Calu3 (cell line): ENCODE results near the gene LGR4. TPM values are rescaled to one million over a fixed set of nuclear protein-coding genes. Genes with fewer than 3 reads are reported as not detected.

ENCODE experiments used
- BruUV-seq: library from RNA; stranded (reverse); fragments of 400-500 nt; replicated peaks from 2 replicates; lab custom pipeline; 2021; lab: Mats Ljungman, UMichigan
- CTCF ChIA-PET: fragments of 300-600 bp; sonication (Branson Sonifier 250); formaldehyde crosslinking; loops from one replicate; lab custom pipeline; 2022; ENCODE audit warnings: antibody characterized with exemption; lab: Charles Lee
- DNase-seq: peaks from one replicate; pipeline ENCODE4 v3.0.0; 2022
- H3K27ac Mint-ChIP-seq: one replicate; pipeline ENCODE4 v1.8.0; 2022; ENCODE audit warnings: mixed read lengths; ENCODE audit not compliant: unreplicated experiment
- H3K27me3 Mint-ChIP-seq: one replicate; pipeline ENCODE4 v1.8.0; 2022; ENCODE audit warnings: mixed read lengths; ENCODE audit not compliant: unreplicated experiment
- H3K36me3 Mint-ChIP-seq: one replicate; pipeline ENCODE4 v1.8.0; 2022; ENCODE audit warnings: mild to moderate bottlenecking, moderate library complexity, mixed read lengths; ENCODE audit not compliant: insufficient read depth, unreplicated experiment
- H3K4me1 Mint-ChIP-seq: one replicate; pipeline ENCODE4 v1.8.0; 2022; ENCODE audit warnings: mild to moderate bottlenecking, low read depth, mixed read lengths; ENCODE audit not compliant: unreplicated experiment
- H3K4me3 Mint-ChIP-seq: one replicate; pipeline ENCODE4 v1.8.0; 2022; ENCODE audit warnings: mild to moderate bottlenecking, low read depth, moderate library complexity, mixed read lengths; ENCODE audit not compliant: unreplicated experiment
- H3K9me3 Mint-ChIP-seq: one replicate; pipeline ENCODE4 v1.8.0; 2022; ENCODE audit warnings: low read depth, mixed read lengths; ENCODE audit not compliant: unreplicated experiment
- intact Hi-C: fragments of 100-400 bp; cut with micrococcal nuclease; formaldehyde crosslinking; loops from one replicate; pipeline ENCODE4 v1.10.0; 2022; ENCODE audit not compliant: unreplicated experiment
- total RNA-seq: library from RNA; stranded (reverse); gene quantifications from 2 replicates; pipeline ENCODE4 v1.2.3, GENCODE V29; 2022
- TF ChIP-seq, protein P1 (sequence below): fragments of 200-600 bp; IDR thresholded peaks from one replicate; pipeline ENCODE4 v1.8.0; 2022; ENCODE audit warnings: antibody characterized with exemption; ENCODE audit not compliant: unreplicated experiment

LGR4 gene
- total RNA-seq, 1 experiment from 2014 or later: 50.0 TPM

DNA sequence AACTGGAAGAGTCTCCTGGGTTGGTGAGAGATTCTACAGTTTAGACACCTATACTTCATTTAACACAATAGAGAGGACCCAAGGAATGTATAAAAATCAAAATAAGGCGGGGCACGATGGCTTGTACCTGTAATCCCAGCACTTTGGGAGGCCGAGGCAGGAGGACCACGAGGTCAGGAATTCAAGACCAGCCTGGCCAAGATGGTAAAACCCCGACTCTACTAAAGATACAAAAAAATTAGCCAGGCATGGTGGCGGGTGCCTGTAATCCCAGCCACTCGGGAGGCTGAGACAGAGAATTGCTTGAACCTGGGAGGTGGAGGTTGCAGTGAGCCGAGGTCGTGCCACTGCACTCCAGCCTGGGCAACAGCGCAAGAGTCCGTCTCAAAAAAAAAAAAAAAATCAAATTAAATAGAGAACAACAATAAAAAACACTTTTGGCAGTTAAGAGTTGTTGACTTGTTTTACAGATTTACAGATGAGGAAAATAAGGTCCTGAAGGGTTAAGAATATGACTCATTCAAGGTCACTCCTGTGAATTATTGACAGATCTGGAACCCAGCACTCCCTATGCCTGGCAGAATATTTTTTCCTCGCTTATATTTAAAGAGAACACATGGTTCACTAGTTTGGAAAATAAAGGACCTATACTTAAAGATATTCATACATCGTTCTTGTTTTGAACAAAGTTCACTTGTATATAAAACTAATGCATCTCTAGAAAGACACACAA is 5.2 kb downstream of the LGR4 start:
- H3K27ac Mint-ChIP-seq: peak overlapping the region; percentile 96
- H3K9me3 Mint-ChIP-seq: no peaks in the 10 kb centered on the region
- no peak for DNase-seq
- intact Hi-C loops: loop anchor here (5.0 kb wide), 1 partner anchor 35 kb away; no protein-coding TSS in a partner anchor
- H3K4me1 Mint-ChIP-seq: peaks cover 43% of the 10 kb centered on the region
- CTCF ChIA-PET: interaction anchor here (1.3 kb wide), 1 partner anchor 71 kb away, joined by 4 read pairs; no protein-coding TSS in a partner anchor
- H3K27me3 Mint-ChIP-seq: no peaks in the 10 kb centered on the region
- TF ChIP-seq, protein P1, sequence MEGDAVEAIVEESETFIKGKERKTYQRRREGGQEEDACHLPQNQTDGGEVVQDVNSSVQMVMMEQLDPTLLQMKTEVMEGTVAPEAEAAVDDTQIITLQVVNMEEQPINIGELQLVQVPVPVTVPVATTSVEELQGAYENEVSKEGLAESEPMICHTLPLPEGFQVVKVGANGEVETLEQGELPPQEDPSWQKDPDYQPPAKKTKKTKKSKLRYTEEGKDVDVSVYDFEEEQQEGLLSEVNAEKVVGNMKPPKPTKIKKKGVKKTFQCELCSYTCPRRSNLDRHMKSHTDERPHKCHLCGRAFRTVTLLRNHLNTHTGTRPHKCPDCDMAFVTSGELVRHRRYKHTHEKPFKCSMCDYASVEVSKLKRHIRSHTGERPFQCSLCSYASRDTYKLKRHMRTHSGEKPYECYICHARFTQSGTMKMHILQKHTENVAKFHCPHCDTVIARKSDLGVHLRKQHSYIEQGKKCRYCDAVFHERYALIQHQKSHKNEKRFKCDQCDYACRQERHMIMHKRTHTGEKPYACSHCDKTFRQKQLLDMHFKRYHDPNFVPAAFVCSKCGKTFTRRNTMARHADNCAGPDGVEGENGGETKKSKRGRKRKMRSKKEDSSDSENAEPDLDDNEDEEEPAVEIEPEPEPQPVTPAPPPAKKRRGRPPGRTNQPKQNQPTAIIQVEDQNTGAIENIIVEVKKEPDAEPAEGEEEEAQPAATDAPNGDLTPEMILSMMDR: no peak
- H3K4me3 Mint-ChIP-seq: peak overlapping the region; percentile 88
- no TSS peak for BruUV-seq
- H3K36me3 Mint-ChIP-seq: peaks cover 35% of the 10 kb centered on the region

DNA sequence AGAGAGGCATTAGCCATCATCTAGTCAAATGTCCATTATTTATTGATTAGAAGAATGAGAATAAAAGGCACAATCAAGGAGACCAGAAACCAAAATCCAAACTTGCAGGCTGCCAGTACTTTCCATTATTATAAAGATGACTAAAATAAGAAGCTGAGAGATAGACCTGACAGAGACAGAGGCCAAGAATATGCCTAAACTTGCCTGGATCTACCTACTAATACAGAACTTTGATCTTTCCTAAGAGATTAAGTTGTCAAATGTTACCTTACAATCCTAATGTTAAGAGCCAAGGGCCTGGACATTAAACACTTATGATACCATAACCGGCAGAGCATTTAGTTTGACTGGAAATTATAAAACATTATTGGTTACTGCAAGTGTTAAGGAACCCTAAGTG is 6.2 kb downstream of the LGR4 start:
- TF ChIP-seq, protein P1: no peak
- H3K36me3 Mint-ChIP-seq: peaks cover 25% of the 10 kb centered on the region
- no peaks in the 10 kb centered on the region for H3K27me3 Mint-ChIP-seq
- BruUV-seq: no TSS peak
- no peak overlapping the region for H3K27ac Mint-ChIP-seq
- intact Hi-C loops: loop anchor here (5.0 kb wide), 1 partner anchor 34 kb away; no protein-coding TSS in a partner anchor
- DNase-seq: no peak
- H3K4me1 Mint-ChIP-seq: peaks cover 43% of the 10 kb centered on the region
- CTCF ChIA-PET: interaction anchor here (0.9 to 2.4 kb wide), 3 partner anchors 10 to 83 kb away, joined by 3 to 6 read pairs (median 5); no protein-coding TSS in a partner anchor
- no peak overlapping the region for H3K4me3 Mint-ChIP-seq
- H3K9me3 Mint-ChIP-seq: no peaks in the 10 kb centered on the region

GRCh38 chr11:27465629-27466028 is 7.0 kb downstream of the LGR4 start:
- peaks cover 18% of the 10 kb centered on the region for H3K36me3 Mint-ChIP-seq
- peaks cover 43% of the 10 kb centered on the region for H3K4me1 Mint-ChIP-seq
- no peaks in the 10 kb centered on the region for H3K9me3 Mint-ChIP-seq
- H3K4me3 Mint-ChIP-seq: peak overlapping the region; percentile 54
- DNase-seq: no peak
- TF ChIP-seq, protein P1: no peak
- no TSS peak for BruUV-seq
- CTCF ChIA-PET: interaction anchor here (0.9 to 2.4 kb wide), 4 partner anchors 10 to 103 kb away, joined by 3 to 6 read pairs (median 4); partner anchors contain the start of gene CCDC34
- H3K27ac Mint-ChIP-seq: peak overlapping the region; percentile 77
- no peaks in the 10 kb centered on the region for H3K27me3 Mint-ChIP-seq
- intact Hi-C loops: loop anchor here (2.0 to 5.0 kb wide), 2 partner anchors 33 to 65 kb away; no protein-coding TSS in a partner anchor

GRCh38 chr11:27464909-27465308 is 7.7 kb downstream of the LGR4 start:
- H3K36me3 Mint-ChIP-seq: peaks cover 15% of the 10 kb centered on the region
- H3K4me1 Mint-ChIP-seq: peaks cover 43% of the 10 kb centered on the region
- no peak for DNase-seq
- H3K4me3 Mint-ChIP-seq: peak overlapping the region; percentile 54
- TF ChIP-seq, protein P1: no peak
- H3K9me3 Mint-ChIP-seq: no peaks in the 10 kb centered on the region
- CTCF ChIA-PET: interaction anchor here (0.7 to 2.4 kb wide), 8 partner anchors 8 to 232 kb away, joined by 3 to 9 read pairs (median 4); partner anchors contain the start of genes CCDC34 and LGR4
- H3K27me3 Mint-ChIP-seq: no peaks in the 10 kb centered on the region
- intact Hi-C loops: loop anchor here (2.0 to 5.0 kb wide), 2 partner anchors 33 to 64 kb away; no protein-coding TSS in a partner anchor
- H3K27ac Mint-ChIP-seq: peak overlapping the region; percentile 77
- BruUV-seq: no TSS peak
